CD4-positive, alpha-beta memory T cell (primary cell): Measurements from ENCODE around the gene ZMYM4. TPM values are rescaled to one million over a fixed set of nuclear protein-coding genes. Genes with fewer than 3 reads are reported as not detected.
A peak's percentile ranks its signal among the peaks of the same experiment; 100 is the strongest.

Source experiments
- CTCF ChIA-PET: fragments of 350-600 bp; sonication (Branson Sonifier 250); formaldehyde crosslinking; loops from one replicate; lab custom pipeline; 2021; ENCODE audit warnings: inconsistent platforms; ENCODE audit not compliant: partially characterized antibody; lab: Charles Lee
- POLR2A ChIA-PET: fragments of 350-600 bp; sonication (Branson Sonifier 250); formaldehyde crosslinking; loops from one replicate; lab custom pipeline; 2021; ENCODE audit not compliant: partially characterized antibody; lab: Charles Lee
- DNase-seq, 5 donors: peaks; one replicate each; pipeline versions ENCODE4 v3.0.0 to v3.0.0-alpha.2; 2020 to 2022; ENCODE audit warnings: mixed read lengths in 1 of 5
- H3K27ac ChIP-seq: one replicate; pipeline ENCODE4 v1.7.0; 2013; ENCODE audit warnings: low read depth, low read length
- H3K27me3 ChIP-seq: 2 replicates; pipeline ENCODE4 v1.7.0; 2013; ENCODE audit warnings: mild to moderate bottlenecking, low read length, moderate library complexity; ENCODE audit not compliant: insufficient read depth
- H3K36me3 ChIP-seq: 2 replicates; pipeline ENCODE4 v1.7.0; 2013; ENCODE audit warnings: mild to moderate bottlenecking, low read length, moderate library complexity; ENCODE audit not compliant: insufficient read depth
- H3K4me1 ChIP-seq: 2 replicates; pipeline ENCODE4 v1.7.0; 2013; ENCODE audit warnings: mild to moderate bottlenecking, low read length, moderate library complexity; ENCODE audit not compliant: insufficient read depth
- H3K4me3 ChIP-seq, 2 donors: one replicate each; pipeline ENCODE4 v1.7.0; 2013; ENCODE audit warnings: low read length in 2 of 2, mild to moderate bottlenecking in 1 of 2
- H3K9me3 ChIP-seq, 2 donors: one replicate each; pipeline ENCODE4 v1.7.0; 2013; ENCODE audit warnings: low read length in 2 of 2, control low read depth in 1 of 2; ENCODE audit not compliant: control insufficient read depth in 1 of 2
- H3K27ac Mint-ChIP-seq, 7 donors: one replicate each; pipeline ENCODE4 v1.8.0; 2020 to 2021; ENCODE audit warnings: mixed read lengths in 7 of 7, mild to moderate bottlenecking in 6 of 7, inconsistent platforms in 3 of 7, moderate library complexity in 3 of 7
- H3K27me3 Mint-ChIP-seq, 2 donors: one replicate each; pipeline ENCODE4 v1.8.0; 2020 to 2021; ENCODE audit warnings: mixed read lengths in 2 of 2
- H3K36me3 Mint-ChIP-seq, 2 donors: one replicate each; pipeline ENCODE4 v1.8.0; 2020 to 2021; ENCODE audit warnings: mixed read lengths in 2 of 2, inconsistent platforms in 1 of 2, mild to moderate bottlenecking in 1 of 2
- H3K4me1 Mint-ChIP-seq, 4 donors: one replicate each; pipeline ENCODE4 v1.8.0; 2020 to 2021; ENCODE audit warnings: mixed read lengths in 4 of 4, mild to moderate bottlenecking in 1 of 4
- H3K4me3 Mint-ChIP-seq, 8 donors: one replicate each; pipeline ENCODE4 v1.8.0; 2020 to 2021; ENCODE audit warnings: mixed read lengths in 8 of 8, mild to moderate bottlenecking in 7 of 8, moderate library complexity in 6 of 8, inconsistent platforms in 3 of 8
- H3K9me3 Mint-ChIP-seq, 8 donors: one replicate each; pipeline ENCODE4 v1.8.0; 2020 to 2021; ENCODE audit warnings: mixed read lengths in 8 of 8, mild to moderate bottlenecking in 5 of 8, inconsistent platforms in 3 of 8, moderate library complexity in 1 of 8
- intact Hi-C: fragments of 100-400 bp; cut with micrococcal nuclease; formaldehyde crosslinking; loops from one replicate; pipeline ENCODE4 v1.15.1; 2023
- polyA plus RNA-seq, 2 donors: library from polyadenylated mRNA; unstranded; fragments of 300-500 nt; fragmentation: Illumina TruSeq; gene quantifications; one replicate each; pipeline ENCODE4 v1.2.3, GENCODE V29; 2021
- total RNA-seq, 2 experiments: library from RNA; stranded (reverse); gene quantifications; one replicate each; pipeline ENCODE4 v1.2.3, GENCODE V29; 2021

Gene ZMYM4
- total and polyA plus RNA-seq, 4 experiments from 2014 or later: 13.8 to 41.9 (median 34.5) TPM

DNA sequence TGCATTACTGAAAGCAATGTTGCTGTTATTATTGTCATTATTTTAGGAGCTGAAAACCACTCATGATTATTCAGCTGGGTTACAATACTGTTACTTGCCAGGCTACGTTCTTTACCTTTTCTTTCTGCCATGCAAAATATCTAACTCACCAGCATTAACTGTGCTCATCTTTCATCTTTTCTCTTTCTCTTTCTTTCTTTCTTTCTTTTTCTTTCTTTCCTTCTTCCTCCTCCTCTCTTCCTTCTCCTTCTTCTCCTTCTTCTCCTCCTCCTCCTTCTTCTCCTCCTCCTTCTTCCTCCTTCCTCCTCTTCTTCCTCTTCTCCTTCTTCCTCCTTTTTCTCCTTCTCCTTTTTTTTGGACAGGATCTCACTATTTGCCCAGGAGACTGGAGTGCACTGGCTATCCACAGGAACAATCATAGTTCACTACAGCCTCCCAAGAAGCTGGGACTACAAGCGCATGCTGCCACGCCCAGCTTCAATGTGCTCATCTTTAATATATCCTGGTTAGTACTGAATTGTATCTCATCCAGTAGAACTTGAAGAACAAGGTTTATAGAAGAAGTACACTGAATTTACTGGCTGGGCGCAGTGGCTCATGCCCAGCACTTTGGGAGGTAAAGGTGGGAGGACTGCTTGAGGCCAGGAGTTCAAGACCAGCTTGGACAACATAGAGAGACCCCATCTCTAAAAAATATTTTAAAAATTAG is 6.9 kb upstream of the ZMYM4 start:
- intact Hi-C loops: no loop called here
- Histone ChIP-seq H3K4me1 (no peaks in the 10 kb centered on the region), H3K36me3 (no peaks in the 10 kb centered on the region), H3K27me3 (no peaks in the 10 kb centered on the region), H3K9me3 (no peaks in the 10 kb centered on the region), H3K27ac (no peak overlapping the region), H3K4me3 (no peak overlapping the region)
- Mint-ChIP-seq H3K36me3 (no peaks in the 10 kb centered on the region), H3K4me3 (no peak overlapping the region), H3K9me3 (no peaks in the 10 kb centered on the region), H3K27ac (no peak overlapping the region), H3K27me3 (peaks cover 3 to 11% of the 10 kb centered on the region in 2 donors), H3K4me1 (no peaks in the 10 kb centered on the region)
- CTCF ChIA-PET: no interaction called here
- DNase-seq: no peak
- POLR2A ChIA-PET: no interaction called here

DNA sequence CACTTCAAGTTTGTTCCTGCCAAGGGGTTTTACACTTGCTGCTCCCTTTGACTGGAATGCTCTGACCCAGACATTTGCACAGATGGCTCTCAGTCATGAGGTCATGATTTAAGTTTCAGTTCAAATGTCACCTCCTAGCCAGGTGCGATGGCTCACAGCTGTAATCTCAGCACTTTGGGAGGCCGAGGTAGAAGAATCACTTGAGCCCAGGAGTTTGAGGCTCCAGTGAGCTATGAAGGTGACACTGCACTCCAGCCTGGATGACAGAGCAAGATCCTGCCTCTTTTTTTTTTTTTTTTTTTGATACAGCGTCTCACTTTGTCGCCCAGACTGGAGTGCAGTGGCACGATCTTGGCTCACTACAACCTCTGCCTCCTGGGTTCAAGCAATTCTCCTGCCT is 4.5 kb upstream of the ZMYM4 start:
- POLR2A ChIA-PET: no interaction called here
- Mint-ChIP-seq H3K36me3 (peaks cover 0 to 3% of the 10 kb centered on the region in 2 donors), H3K4me3 (no peak overlapping the region), H3K27me3 (peaks cover 2 to 8% of the 10 kb centered on the region in 2 donors), H3K4me1 (peaks cover 4 to 6% (median 5%) of the 10 kb centered on the region in 4 donors), H3K9me3 (no peaks in the 10 kb centered on the region), H3K27ac (no peak overlapping the region)
- intact Hi-C loops: no loop called here
- no peak overlapping the region for H3K4me3 ChIP-seq
- peaks cover 5% of the 10 kb centered on the region for H3K4me1 ChIP-seq
- no peaks in the 10 kb centered on the region for H3K36me3 ChIP-seq
- H3K27ac ChIP-seq: no peak overlapping the region
- CTCF ChIA-PET: interaction anchor here (0.7 kb wide), 1 partner anchor 108 kb away, joined by 3 read pairs; no protein-coding TSS in a partner anchor
- no peak for DNase-seq
- no peaks in the 10 kb centered on the region for H3K27me3 ChIP-seq
- no peaks in the 10 kb centered on the region for H3K9me3 ChIP-seq

DNA sequence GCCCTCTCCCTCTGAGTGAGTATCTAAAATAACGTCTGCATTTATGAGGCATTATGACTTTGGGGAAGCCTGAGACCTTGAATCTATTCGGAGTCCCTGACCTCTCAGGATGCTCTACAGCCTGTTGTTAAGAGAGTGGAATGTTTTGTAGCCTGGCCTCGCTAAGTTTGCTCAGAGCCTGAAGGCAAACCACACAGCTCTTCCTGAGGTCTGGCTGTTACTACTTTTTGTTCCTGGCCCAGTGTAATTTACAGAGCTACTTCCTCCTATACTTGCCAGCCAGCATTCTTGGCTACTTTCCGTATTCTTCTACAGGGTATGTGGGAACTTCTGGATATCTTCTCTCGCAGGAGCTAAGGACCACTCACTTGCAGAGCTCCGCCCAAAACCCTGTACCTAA is 3.6 kb upstream of the ZMYM4 start:
- Histone ChIP-seq H3K27me3 (no peaks in the 10 kb centered on the region), H3K4me1 (peaks cover 8% of the 10 kb centered on the region), H3K4me3 (no peak overlapping the region), H3K27ac (no peak overlapping the region), H3K9me3 (no peaks in the 10 kb centered on the region), H3K36me3 (no peaks in the 10 kb centered on the region)
- no peak overlapping the region for H3K4me3 Mint-ChIP-seq
- H3K27me3 Mint-ChIP-seq: peaks cover 2 to 5% of the 10 kb centered on the region in 2 donors
- DNase-seq: no peak
- H3K36me3 Mint-ChIP-seq: peaks cover 0 to 3% of the 10 kb centered on the region in 2 donors
- ChIA-PET POLR2A (no interaction called here), CTCF (interaction anchor here (1.6 kb wide), 1 partner anchor 63 kb away, joined by 4 read pairs; no protein-coding TSS in a partner anchor)
- no peak overlapping the region for H3K27ac Mint-ChIP-seq
- H3K9me3 Mint-ChIP-seq: no peaks in the 10 kb centered on the region
- H3K4me1 Mint-ChIP-seq: peaks cover 9 to 14% (median 11%) of the 10 kb centered on the region in 4 donors
- intact Hi-C loops: no loop called here

DNA sequence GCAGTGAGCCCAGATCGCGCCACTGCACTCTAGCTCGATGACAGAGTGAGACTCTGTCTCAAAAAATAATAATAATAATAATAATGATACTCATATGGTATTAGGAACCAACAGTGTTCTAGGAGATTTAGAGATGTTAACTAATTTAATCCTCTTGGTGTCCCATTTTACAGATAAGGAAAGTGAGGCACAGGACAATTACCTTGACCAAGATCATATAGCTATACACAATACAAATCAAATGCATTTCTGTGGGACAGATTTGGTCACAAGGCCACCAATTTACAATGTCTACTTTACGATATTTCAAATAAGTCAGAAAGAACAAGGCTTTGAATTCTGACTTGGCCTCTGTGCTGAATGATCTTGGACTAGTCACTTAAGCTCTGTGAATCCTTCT is 2.2 kb upstream of the ZMYM4 start:
- POLR2A ChIA-PET: no interaction called here
- H3K4me1 ChIP-seq: peaks cover 20% of the 10 kb centered on the region
- H3K9me3 ChIP-seq: no peaks in the 10 kb centered on the region
- H3K4me3 ChIP-seq: no peak overlapping the region
- H3K36me3 ChIP-seq: no peaks in the 10 kb centered on the region
- H3K27me3 ChIP-seq: no peaks in the 10 kb centered on the region
- no peak for DNase-seq
- H3K27ac ChIP-seq: no peak overlapping the region
- Mint-ChIP-seq H3K9me3 (no peaks in the 10 kb centered on the region), H3K27me3 (peaks cover 2 to 5% of the 10 kb centered on the region in 2 donors), H3K27ac (no peak overlapping the region), H3K36me3 (peaks cover 0 to 3% of the 10 kb centered on the region in 2 donors), H3K4me1 (peaks cover 16 to 25% (median 21%) of the 10 kb centered on the region in 4 donors), H3K4me3 (no peak overlapping the region)
- intact Hi-C loops: no loop called here
- CTCF ChIA-PET: no interaction called here

DNA sequence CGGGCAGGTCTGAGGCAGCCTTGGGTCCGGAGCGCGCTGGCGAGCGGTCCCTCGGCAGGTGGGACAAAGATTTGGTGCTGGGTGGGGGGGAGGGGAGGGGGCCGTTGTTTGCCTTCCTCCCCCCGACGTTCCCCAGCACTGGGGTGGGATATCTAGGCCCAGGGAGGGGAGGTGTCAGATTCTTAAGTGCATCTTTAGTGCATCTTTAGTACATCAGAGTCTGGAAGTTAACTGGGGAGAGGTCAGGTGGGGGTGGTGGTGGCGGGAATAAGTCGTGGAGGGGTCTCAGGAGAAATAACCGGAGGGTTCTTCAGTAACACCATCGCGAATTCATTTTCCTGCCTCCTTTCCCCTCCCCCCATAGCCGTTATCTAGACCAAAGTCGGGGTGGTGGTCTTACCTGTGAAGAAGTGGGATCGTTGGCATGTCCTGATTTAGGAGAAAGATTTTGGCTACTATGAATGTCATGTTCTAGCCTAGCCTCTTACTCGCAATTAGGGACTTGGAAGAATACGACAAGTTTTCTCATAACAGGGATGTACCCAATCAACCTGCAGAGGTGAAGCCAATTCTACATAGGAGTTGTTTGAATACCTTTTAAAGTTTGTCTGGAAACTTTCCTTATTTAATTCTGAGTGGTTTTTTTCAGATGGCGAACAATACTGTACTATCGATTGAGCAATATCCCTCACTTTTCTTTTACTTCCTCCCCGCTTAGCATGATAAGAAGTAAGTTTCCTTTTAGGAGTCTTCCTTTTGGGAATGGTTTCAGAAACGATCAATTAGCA is 886 bp downstream of the ZMYM4 start:
- H3K4me1 ChIP-seq: peaks cover 20% of the 10 kb centered on the region
- peak in 4 of 5 donors; percentile 1 to 10 (median 4) for DNase-seq
- Mint-ChIP-seq H3K4me1 (peaks cover 24 to 36% (median 32%) of the 10 kb centered on the region in 4 donors), H3K27ac (peak overlapping the region; percentile 73 to 93 (median 86)), H3K36me3 (peaks cover 0 to 4% of the 10 kb centered on the region in 2 donors), H3K9me3 (no peaks in the 10 kb centered on the region), H3K27me3 (peaks cover 0 to 3% of the 10 kb centered on the region in 2 donors), H3K4me3 (peak overlapping the region; percentile 87 to 95 (median 90))
- no peaks in the 10 kb centered on the region for H3K9me3 ChIP-seq
- POLR2A ChIA-PET: interaction anchor here (0.7 to 1.3 kb wide), 3 partner anchors 16 to 664 kb away, joined by 3 to 5 read pairs (median 3); no protein-coding TSS in a partner anchor
- intact Hi-C loops: loop anchor here (2.0 kb wide), 1 partner anchor 239 kb away; the partner anchor contains the start of gene ZMYM6
- H3K36me3 ChIP-seq: no peaks in the 10 kb centered on the region
- no peaks in the 10 kb centered on the region for H3K27me3 ChIP-seq
- peak overlapping the region; percentile 44 to 57 for H3K4me3 ChIP-seq
- CTCF ChIA-PET: no interaction called here
- peak overlapping the region; percentile 67 for H3K27ac ChIP-seq

DNA sequence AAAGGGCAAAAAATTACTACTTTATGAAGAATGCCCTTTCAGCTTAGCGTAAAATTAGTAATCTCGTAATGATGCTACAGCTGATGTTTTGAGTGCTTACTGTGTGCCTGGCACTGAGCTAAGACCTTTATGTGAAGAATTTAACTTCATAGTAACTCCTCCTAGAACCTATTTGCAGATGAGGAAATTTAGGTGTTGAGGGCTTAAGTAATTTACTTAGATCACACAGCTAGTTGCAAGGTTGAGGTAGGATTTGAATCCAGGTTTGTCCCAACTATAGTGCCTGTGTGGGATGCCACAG is 1.4 kb downstream of the ZMYM4 start:
- ChIA-PET CTCF (no interaction called here), POLR2A (no interaction called here)
- no peak overlapping the region for H3K27ac ChIP-seq
- H3K27ac Mint-ChIP-seq: peak overlapping the region in 4 of 7 donors; percentile 74 to 93 (median 90)
- peaks cover 20% of the 10 kb centered on the region for H3K4me1 ChIP-seq
- H3K4me3 Mint-ChIP-seq: peak overlapping the region; percentile 87 to 95 (median 90)
- H3K4me3 ChIP-seq: no peak overlapping the region
- H3K9me3 Mint-ChIP-seq: no peaks in the 10 kb centered on the region
- peaks cover 0 to 4% of the 10 kb centered on the region in 2 donors for H3K36me3 Mint-ChIP-seq
- no peaks in the 10 kb centered on the region for H3K27me3 ChIP-seq
- intact Hi-C loops: loop anchor here (2.0 kb wide), 1 partner anchor 239 kb away; the partner anchor contains the start of gene ZMYM6
- no peaks in the 10 kb centered on the region for H3K36me3 ChIP-seq
- no peak for DNase-seq
- H3K9me3 ChIP-seq: no peaks in the 10 kb centered on the region
- peaks cover 24 to 36% (median 32%) of the 10 kb centered on the region in 4 donors for H3K4me1 Mint-ChIP-seq
- peaks cover 0 to 3% of the 10 kb centered on the region in 2 donors for H3K27me3 Mint-ChIP-seq

DNA sequence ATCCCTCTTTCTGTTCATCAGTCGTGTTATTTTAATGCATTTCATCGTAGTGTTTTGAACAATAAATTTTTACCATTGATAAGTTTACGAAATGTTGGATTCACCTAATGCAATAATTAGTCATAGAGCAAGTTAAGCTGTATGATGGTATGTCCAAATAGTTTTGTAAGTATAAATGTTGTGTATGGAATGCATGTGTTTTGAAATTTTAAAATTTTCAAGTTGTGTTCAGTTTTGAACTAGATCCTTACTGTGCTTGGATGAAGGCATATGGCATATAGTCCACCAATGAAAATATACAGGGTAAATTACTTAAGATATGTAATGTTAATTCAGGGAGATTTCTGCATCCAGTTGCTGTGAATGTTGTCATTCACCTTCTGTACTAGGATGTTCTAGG is 2.3 kb downstream of the ZMYM4 start:
- CTCF ChIA-PET: no interaction called here
- no peaks in the 10 kb centered on the region for H3K9me3 Mint-ChIP-seq
- Histone ChIP-seq H3K4me3 (no peak overlapping the region), H3K9me3 (no peaks in the 10 kb centered on the region), H3K36me3 (no peaks in the 10 kb centered on the region), H3K4me1 (peaks cover 20% of the 10 kb centered on the region), H3K27me3 (no peaks in the 10 kb centered on the region), H3K27ac (no peak overlapping the region)
- H3K36me3 Mint-ChIP-seq: peaks cover 0 to 4% of the 10 kb centered on the region in 2 donors
- H3K4me3 Mint-ChIP-seq: peak overlapping the region in 7 of 8 donors; percentile 7 to 89 (median 64)
- peak overlapping the region in 1 of 7 donors; percentile 41 for H3K27ac Mint-ChIP-seq
- H3K27me3 Mint-ChIP-seq: no peaks in the 10 kb centered on the region
- POLR2A ChIA-PET: no interaction called here
- peaks cover 24 to 36% (median 32%) of the 10 kb centered on the region in 4 donors for H3K4me1 Mint-ChIP-seq
- intact Hi-C loops: no loop called here
- DNase-seq: no peak
